SK-N-SH (cell line): Measurements from ENCODE around the gene UGCG.
A peak's percentile ranks its signal among the peaks of the same experiment; 100 is the strongest.

Experiments
- EP300 ChIP-seq, 2 experiments: IDR thresholded peaks; 2 replicates each; pipeline versions ENCODE4 v1.4.0 to v1.6.1; 2012; ENCODE audit warnings: borderline replicate concordance in 1 of 2, low read depth in 1 of 2, low read length in 1 of 2
- TF ChIP-seq, protein P1 (sequence below): fragments of 200-600 bp; sonication (generic); IDR thresholded peaks from 2 replicates; pipeline ENCODE4 v1.6.1; 2017; ENCODE audit warnings: antibody characterized with exemption, mild to moderate bottlenecking, moderate library complexity
- TF ChIP-seq, protein P2 (sequence below): IDR thresholded peaks from 2 replicates; pipeline ENCODE4; 2012
- TF ChIP-seq, protein P3 (sequence below): fragments of 150-350 bp; IDR thresholded peaks from 2 replicates; pipeline ENCODE4 v1.6.1; 2017; ENCODE audit warnings: antibody characterized with exemption, low read length, low read depth, borderline replicate concordance

DNA sequence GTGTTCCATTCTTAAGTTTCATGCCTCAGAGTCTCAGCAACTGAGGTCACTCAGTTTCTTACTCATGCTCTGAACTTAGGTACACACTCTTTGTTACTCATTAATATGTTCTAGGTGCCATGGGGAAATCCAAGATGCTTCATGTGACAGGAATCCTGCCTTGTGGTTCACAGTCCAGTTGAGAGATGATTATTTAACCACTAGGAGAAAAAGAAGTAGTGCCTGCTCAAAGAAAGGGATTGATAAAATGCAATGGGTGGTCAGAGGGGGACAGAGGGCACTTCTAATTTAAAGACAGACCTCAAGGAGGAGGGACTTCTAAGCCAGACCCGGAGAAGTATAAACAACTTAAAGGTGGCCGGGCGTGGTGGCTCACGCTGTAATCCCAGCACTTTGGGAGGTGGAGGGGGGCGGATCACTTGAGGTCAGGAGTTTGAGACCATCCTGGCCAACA is 69.0 kb downstream of the UGCG start:
- TF ChIP-seq, protein P1, sequence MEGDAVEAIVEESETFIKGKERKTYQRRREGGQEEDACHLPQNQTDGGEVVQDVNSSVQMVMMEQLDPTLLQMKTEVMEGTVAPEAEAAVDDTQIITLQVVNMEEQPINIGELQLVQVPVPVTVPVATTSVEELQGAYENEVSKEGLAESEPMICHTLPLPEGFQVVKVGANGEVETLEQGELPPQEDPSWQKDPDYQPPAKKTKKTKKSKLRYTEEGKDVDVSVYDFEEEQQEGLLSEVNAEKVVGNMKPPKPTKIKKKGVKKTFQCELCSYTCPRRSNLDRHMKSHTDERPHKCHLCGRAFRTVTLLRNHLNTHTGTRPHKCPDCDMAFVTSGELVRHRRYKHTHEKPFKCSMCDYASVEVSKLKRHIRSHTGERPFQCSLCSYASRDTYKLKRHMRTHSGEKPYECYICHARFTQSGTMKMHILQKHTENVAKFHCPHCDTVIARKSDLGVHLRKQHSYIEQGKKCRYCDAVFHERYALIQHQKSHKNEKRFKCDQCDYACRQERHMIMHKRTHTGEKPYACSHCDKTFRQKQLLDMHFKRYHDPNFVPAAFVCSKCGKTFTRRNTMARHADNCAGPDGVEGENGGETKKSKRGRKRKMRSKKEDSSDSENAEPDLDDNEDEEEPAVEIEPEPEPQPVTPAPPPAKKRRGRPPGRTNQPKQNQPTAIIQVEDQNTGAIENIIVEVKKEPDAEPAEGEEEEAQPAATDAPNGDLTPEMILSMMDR: no peak
- TF ChIP-seq, protein P2, sequence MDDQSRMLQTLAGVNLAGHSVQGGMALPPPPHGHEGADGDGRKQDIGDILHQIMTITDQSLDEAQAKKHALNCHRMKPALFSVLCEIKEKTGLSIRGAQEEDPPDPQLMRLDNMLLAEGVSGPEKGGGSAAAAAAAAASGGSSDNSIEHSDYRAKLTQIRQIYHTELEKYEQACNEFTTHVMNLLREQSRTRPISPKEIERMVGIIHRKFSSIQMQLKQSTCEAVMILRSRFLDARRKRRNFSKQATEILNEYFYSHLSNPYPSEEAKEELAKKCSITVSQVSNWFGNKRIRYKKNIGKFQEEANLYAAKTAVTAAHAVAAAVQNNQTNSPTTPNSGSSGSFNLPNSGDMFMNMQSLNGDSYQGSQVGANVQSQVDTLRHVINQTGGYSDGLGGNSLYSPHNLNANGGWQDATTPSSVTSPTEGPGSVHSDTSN: peak; percentile 38
- peak in 1 of 2 experiments; percentile 49; a peak in 1 of 4 replicates for TF ChIP-seq EP300 (IDR thresholded peaks at IDR 0.05; ENCODE audit: borderline replicate concordance in 1 of 2, low read depth in 1 of 2, low read length in 1 of 2)
- TF ChIP-seq, protein P3, sequence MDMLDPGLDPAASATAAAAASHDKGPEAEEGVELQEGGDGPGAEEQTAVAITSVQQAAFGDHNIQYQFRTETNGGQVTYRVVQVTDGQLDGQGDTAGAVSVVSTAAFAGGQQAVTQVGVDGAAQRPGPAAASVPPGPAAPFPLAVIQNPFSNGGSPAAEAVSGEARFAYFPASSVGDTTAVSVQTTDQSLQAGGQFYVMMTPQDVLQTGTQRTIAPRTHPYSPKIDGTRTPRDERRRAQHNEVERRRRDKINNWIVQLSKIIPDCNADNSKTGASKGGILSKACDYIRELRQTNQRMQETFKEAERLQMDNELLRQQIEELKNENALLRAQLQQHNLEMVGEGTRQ: no peak
